Islet precursor cell (in vitro differentiated cells): ENCODE measurements around the gene CEP19.
A peak's percentile ranks its signal among the peaks of the same experiment; 100 is the strongest.
"Not testable (repeated sequence)": the region's sequence is repeated elsewhere in the genome, so short reads cannot be mapped to it uniquely, and the experiment has no call there.

Experiments used
- DNase-seq: peaks from one replicate; pipeline ENCODE4 v3.0.0-alpha.2; 2018

CEP19 gene, protein sequence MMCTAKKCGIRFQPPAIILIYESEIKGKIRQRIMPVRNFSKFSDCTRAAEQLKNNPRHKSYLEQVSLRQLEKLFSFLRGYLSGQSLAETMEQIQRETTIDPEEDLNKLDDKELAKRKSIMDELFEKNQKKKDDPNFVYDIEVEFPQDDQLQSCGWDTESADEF

DNA sequence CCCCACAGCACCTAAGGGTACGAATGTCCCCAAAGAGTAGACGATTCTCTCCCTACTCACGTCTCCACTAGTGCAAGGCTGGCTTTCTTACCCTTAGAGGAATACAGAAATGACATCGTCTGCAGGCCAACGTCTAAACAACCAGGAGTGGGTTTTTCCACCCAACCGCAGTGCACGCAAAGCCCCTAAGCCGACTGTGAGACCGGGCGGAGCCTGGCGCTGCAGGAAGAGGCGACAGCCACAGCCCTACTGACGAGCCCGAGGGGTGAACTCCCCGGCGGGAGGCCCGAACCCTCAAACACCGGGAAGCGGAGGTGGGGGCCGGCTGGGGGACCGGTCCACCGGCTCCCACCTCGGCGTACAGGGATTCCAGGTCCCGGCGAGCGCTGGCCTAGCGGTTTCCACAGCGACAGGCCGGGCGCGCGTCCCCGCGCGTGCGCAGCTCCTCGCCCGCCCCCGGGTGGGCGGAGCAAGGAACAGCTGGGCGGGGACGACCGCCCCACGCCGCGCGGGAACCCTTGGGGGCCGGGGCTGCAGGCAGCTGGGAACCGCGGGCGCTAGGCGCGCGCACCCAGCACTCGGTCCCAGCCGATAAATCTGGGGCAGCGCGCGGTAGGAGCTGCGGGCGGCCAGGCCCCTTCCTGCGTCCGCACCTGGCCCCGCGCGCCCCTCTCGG lies at the start of gene CEP19, which contains the start of gene PIGX:
Gene CEP19 (minus strand): TSS at position 413 of the 676 bp plus-strand sequence. CDS start 3,593 bp downstream, outside the sequence.
Gene PIGX (plus strand): TSS at position 540 of the 676 bp plus-strand sequence.
- peak; percentile 90 for DNase-seq

DNA sequence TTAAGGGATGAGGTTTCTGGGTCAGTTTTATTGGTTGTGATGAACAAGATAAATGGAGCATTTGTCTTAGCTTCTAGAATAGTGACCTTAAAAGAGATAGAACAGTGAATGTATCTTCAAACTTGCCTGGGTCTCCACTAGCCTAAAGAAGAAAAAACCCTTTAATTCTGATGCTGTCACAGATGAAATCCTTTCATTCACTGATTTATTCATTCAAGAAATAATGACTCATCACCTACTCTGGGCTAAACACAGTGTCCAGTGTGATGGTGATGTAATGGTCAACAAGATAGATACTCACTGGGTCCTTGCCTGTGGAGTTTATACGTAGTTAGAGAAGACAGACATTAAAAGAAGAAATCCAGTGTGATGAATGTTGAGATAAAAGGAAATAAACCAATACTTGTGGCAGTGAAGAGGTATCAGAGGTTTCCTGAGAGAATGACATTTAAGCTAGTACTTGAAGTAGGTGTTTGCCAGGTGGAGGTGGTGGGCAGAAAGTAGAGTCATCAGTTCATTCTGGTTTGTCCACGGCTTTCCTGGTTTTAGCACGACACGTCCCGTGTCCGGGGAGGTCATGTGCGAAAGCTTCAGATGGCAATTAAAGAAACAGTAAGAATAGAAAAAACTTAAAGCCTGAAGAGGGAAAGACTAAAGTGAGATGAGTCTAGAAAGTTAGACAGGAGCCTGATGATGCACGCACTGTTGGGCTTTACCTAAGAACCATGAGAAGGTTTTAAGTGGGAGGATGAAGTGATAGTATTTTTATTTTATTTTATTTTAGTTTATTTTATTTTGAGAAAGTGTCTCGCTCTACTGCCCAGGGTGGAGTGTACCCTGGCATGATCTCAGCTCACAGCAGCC lies 46.1 kb upstream of the CEP19 start:
- no peak for DNase-seq

DNA sequence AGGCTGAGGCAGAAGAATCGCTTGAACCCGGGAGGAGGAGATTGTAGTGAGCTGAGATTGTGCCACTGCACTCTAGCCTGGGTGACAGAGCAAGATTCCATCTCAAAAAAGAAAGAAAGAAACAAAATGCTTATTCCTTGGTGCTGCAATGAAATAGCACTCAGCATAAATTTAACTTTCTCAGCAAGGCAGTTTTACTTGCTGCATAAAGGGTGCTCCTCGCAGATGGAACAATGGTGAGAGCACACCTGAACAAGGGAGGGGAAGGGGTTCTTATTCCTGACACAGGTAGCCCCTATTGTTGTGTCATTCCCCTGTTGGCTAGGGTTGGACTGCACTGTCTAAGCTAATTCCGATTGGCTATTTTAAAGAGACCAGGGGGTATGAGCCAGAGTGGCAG lies 44.7 kb upstream of the CEP19 start:
- no peak for DNase-seq

DNA sequence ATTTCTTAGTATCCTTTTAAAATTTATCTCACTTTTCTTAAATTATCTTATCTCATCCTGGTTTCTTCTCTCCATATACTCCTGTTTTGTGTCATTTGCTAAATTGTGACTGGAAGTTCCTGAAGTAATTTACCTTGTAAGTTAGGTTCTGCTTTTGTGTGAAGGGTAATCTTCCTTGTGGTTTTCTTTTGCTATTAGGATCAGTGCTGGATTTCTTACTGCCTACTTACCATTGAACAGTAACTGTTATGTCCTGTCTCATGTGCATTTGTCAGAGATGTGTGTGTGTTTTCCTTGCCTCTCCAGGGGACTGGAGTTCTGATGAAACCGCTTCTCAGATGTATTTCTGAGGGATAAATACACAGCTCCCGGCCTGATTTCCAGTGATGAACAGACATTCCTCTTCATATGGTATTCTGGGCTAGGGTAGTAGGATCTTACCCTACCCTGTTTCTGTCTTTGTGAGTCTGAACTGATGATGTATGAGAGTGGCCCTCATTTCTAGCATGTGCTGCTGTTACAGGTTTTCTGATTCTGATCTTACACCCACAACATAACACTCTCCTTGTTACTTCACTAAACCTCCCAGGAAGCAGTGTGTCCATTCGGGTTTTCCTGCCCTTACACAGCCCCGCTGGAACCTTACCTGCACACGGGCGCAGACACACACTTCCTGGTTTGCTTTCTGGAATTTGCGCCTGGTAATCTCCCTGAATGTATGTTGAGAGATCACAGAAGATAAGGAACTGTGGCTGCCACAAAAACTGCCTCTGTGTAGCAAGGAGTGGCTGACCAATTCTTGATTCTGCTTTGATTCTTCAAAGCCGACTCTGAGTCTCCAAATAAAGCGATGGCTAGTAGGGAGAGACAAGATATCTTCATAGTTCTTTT lies 42.3 kb upstream of the CEP19 start:
- DNase-seq: peak; percentile 85

DNA sequence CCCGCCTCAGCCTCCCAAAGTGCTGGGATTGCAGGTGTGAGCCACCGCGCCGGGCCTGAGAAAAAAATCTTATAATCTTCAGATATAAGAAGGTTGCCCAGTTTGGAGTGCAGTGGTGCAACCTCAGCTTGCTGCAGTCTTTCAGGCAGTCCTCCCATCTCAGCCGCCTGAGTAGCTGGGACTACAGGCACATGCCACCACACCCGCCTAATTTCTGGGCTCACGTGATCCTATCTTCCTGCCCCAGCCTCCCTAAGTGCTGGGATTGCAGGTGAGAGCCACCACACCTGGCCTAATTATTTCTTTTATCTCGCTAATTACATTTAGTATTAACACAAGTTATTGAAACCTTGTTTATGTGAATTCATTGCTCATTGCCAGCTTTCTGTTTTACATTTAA lies 41.2 kb upstream of the CEP19 start:
- DNase-seq: peak; percentile 66

DNA sequence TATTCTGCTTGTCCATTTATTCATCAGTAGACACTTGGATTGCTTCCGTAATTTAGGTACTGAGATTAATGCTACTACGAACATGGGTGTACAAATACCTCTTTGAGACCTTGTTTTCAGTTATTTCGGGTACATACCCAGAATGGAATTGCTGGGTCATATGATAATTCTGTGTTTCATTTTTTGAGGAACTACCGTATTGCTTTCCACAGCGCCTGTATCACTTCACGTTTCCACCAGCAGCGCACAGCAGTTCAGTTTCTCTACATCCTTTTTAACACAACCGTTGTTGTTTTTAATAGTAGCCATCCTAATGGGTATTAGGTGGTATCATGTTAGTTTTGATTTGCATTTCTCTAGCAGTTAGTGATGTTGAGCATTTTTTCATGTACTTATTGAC lies 37.1 kb upstream of the CEP19 start:
- DNase-seq: no peak

DNA sequence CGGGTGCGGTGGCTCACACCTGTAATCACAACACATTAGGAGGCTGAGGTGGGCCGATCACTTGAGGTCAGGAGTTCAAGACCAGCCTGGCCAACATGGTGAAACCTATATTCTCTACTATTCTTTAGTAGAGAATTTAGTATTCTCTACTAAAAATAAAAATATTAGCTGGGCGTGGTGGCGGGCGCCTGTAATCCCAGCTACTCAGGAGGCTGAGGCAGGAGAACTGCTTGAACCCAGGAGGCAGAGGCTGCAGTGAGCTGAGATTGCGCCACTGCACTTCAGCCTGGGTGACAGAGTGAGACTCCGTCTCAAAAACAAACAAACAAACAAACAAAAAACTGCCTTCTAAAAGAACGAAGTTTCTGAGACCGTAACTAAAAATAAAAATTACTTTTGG lies 31.5 kb upstream of the CEP19 start:
- DNase-seq: not testable (repeated sequence)

DNA sequence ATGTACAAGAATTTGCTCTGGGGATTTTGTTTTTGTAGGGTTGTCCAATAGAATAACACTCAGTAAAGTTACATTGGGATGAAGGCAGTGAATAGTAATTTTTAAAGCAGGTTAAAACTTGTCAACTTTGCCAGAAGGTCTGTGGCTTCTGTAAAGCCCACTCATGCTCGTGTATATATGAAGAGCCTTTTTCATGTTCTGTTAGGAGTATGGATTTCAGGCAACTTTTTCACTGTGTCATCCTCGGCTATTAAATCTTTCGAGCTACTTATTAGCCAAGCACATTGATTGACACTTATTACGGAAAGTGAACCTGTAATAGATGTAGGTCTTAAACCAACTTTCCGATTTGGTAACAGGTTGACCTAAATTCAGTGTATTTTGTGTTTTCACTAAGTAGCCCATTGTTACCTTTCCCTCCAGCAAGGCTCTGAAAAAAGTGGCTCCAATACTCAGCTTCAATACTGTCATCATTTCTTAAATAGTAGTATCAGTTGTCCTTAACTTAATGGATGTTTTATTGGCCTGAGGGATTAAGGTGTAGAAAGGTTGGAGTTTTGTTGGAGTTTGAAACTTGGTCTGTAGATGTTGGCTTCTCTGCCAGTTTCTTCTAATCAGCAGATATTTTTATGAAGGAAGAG lies 29.3 kb upstream of the CEP19 start:
- no peak for DNase-seq

DNA sequence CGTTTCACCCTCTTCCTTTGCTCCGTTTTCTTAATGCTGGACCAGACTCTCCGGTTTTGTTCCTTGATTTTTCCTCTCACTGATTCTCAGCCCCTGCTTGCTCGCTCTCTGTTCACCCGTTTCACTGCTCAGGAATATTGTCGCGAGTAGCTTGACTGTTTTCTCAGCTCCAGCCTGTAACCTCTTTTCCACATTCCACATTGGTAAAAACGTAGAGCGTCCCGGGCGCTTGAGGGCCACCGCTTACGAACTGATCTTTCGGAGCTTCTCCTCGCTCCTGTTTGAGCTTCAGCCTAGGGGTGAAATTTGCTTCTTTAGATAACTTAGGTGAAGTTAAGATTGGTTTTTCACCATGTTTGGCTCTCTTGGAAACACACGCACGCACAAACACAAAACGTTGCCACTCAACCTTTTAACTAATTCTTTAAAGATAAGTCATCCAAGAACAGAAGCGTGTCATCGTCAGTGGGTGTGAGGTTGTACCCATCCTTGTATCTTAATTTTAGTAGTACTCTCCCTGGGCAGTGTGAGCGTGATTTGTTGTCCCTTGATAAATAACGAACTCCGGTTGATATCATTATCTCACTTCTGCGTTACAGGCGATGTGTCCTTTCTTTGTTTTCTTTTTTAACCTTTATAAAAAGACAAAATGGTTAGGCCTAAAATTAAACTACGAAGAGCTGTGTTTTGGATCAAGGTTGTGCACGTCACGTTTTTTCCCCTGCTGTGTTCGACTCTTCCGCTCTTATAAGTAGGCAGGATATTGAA lies 28.6 kb upstream of the CEP19 start:
- DNase-seq: peak; percentile 61

DNA sequence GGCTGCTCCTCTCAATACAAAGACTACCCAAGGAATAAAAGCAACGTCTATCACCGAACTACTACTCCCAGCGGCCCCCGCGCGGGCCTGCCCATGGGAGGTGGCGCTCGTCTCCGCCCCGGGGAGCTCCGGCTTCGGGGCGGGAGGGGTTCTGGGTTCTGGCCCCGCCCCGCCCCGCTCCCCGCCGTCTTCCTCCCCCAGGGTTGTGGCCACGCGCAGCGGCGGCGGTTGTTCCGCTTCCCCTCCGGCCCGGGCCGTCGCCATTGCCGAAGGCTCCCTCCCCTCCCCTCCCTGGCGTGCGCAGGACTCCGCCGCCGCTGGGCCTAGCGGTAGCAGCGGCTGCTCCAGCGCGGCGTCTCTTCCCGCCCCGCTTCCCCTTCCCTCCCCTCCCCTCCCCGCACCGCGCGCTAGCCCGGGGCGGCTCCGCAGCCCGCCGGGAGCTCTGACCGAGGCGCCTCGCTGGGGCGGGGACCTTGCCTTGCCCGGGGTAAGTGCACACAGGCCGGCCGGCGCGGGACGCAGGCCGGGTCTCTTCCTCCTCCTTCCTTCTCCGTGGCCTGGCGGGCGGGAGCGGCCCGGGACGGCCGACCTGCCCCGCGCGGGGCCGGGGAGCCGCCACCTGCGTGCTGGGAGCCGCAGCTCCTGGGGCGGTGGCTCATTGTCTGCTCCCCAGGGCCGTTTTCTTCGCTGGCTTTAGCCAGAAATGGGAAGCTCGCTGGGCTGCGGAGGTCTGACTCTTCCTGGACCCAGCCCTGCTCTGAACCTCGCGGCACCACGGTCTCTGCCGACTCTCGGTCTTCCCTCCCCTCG lies 27.8 kb upstream of the CEP19 start, which contains the start of gene PAK2:
Gene PAK2 (plus strand): TSS at position 187 of the 810 bp plus-strand sequence. CDS start 42,790 bp downstream, outside the sequence.
- DNase-seq: peak; percentile 92

DNA sequence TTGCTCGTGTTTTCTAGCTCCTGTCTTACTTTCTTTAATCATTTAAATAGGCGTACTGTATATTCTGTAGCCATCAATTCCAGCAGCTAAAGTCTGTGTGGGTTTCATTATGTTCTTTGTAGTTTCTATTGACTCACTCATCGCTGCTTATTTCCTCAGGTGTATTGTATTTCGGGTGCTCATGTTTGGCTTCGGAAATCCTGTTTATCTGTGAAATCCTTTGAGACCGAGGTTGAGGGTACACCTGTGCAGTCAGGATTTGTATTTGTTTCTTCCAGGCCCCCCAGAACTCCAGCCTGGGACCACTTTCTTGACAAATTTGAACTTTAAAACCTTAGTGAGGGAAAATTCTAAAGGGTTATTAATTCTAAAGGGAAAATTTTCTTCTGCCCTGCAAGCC lies 25.6 kb upstream of the CEP19 start:
- DNase-seq: no peak

DNA sequence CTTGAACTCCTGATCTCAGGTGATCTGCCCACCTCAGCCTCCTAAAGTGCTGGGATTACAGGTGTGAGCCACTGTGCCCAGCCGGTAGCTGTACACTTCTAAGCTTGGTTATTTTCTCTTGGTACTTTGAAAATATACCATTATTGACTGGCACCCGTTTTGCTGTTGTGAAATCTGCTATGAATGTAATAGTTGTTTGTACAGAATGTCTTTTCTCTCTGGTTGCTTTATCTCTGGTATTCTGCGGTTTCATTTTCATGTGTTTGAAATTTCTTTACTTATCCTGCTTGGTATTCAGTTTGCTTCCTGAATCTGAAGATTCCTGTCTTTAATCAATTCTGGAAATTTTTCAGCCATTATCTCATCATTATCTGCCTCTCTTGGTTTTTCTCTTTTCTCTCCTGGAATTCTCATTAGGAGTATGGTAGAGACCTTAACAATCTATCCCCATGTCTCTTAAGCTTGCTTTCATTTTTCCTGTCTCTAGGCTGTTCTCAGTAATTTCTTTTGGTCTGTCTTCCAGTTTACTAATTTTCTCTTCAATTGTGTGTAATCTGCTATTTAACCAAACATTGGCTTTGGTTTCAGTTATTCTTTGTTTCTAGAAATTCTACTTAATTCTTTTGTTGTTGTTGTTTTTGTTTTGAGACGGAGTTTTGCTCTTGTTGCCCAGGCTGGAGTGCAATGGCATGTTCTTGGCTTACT lies 24.8 kb upstream of the CEP19 start:
- no peak for DNase-seq

DNA sequence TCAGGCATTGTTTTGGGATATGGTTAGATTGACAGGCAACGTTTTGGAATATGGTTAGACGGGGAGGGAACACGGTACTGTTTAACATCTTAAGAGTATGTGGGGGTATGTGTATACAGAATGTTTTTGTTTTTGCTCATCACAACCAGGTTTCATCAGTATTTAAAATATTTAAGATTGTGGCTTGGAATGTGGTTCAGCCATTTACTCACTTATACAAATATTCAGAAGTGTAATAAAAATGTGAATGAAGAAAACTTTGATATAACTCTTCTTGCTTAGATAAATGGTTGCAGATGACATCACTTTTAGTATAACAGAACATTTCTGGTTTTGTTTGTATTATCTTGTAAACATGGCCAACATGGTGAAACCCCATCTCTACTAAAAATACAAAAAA lies 23.7 kb upstream of the CEP19 start:
- no peak for DNase-seq

DNA sequence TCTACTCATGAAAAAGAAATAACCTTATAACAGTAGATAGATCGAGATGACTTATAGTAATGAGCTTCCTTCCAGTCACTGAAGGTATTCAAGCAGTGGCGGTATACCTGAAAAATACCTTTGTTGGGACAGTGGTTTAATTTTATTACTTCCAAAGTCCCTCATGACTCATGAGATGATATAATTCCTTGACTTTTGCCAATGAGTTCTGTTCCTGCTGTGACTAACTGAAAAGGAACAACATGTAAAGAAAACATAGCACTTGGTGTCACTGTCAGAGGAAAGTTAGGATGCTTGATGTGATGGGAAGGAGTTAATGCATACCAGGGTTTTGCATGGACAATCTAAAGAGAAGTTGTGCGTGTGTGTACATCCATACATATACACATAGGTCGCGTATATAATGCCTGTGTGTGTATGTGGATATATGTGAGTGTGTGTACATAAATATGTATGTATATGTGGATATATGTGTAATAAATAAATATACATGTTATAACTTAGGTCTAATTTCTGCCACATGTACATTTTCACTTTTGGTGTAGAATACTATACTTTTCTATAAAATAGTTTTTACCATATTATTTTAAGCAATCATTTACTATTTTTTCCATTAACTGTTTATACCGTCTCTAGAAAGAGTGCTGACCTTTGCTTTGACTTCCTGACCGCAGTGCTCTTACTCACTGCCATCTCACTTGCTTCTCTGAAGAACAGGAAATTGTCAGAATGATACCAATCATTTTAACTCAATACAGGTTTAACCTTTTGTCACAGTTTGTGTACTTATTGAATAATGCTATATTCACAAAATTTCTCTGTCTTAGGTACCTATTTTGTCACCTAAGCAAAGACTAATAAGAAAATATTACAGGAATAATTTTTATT lies 15.0 kb upstream of the CEP19 start:
- DNase-seq: no peak

DNA sequence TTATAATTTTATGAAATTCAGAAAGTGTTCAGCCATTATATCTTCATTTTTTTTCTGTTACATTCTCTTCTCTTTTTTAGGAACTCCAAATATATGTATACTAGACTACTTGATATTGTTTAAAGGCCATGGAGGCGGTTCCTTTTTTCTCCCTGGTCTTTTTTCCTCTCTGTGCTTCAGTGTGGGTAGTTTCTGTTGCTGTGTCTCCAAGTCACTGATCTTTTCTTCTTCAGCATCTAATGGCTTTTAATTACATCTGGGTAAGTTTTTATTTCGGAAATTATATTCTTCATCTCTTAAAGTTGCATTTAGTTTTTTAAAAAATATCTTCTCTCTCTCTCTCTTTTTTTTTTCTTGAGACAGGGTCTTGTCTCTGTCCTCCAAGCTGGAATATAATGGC lies 9.0 kb upstream of the CEP19 start:
- DNase-seq: no peak

DNA sequence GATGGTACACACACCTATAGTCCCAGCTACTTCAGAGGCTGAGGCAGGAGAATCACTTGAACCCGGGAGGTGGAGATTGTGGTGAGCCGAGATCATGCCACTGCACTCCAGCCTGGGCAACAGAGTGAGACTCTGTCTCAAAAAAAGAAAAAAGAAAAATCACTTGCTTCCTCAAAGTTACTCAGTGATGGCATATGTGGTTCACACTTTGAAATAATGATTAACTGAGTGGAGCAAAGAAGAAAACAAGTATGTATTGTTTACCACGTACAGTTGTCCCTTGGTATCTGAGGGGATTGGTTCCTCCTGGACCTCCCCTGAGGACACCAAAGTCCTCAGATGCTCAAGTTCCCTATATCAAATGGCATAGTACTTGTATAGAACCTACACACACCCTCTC lies 5.1 kb upstream of the CEP19 start:
- DNase-seq: not testable (repeated sequence)

DNA sequence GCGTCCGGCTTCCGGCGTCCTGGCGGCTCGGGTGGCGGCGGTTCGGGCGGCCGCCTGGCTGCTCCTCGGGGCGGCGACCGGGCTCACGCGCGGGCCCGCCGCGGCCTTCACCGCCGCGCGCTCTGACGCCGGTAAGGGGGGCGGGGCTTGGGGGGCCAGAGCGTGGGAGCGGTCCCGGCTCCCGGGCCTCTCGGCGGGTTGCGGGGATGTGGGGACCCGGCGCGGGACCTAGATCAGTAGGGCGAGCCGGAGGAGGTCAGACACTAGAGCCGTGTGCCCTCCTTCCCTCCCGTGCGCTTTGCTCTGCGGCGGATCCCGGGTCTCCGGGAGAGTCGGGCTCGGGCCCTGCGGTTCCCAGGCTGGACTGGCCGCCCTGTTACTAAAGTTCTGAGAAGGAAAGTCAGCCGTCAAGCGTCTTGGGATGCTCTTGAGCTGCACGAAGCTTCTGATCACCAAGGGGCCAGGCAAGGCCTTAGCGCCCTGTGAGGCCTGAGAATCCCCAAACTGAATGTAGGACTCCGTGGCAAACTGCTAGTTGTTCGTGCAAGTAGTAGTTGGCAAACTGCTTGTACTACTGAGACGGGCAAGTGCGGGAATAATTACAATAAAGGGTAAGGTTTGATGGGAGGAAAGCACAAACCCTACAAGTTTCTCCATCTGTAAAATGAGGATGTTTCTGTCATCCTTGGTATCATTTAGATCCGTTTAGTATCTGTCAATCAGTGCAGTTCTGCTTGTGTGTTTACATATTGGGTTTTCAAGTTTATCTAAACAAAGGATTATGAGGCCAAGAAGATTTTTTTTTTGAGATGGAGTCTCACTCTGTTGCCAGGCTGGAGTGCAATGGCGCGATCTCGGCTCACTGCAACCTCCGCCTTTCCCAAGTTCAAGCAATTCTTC lies 714 bp upstream of the CEP19 start:
- DNase-seq: no peak

DNA sequence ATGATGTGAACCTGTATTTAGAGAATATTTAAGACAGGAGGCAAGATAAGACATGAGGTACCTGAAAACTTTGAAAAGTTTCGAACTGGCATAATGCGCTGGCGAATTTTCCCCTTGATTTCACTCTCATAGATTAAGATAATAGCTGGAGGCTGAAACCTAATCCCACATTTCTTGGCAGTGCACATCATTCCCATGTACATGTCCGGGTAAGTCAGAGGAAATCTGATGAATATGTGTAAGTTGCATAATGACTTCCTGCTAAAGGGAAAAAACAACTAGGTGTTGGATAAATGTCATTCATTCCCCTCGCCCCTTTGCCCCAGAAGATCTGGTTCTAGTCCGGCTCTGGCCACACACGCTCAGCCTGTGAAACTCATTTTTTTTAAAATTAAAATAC lies 3.6 kb downstream of the CEP19 start:
- DNase-seq: no peak
